CD4-positive, CD25-positive, alpha-beta regulatory T cell (primary cell): Measurements from ENCODE around the gene RBFOX2. TPM values are rescaled to one million over a fixed set of nuclear protein-coding genes. Genes with fewer than 3 reads are reported as not detected.

Experiments used
- ATAC-seq, 2 donors: fragments of 150-1000 bp; cut with Tn5 transposase; one replicate each; pipeline ENCODE4 v1.10.0; 2021; ENCODE audit warnings: low read depth in 2 of 2, moderate number of reproducible peaks in 2 of 2, moderate library complexity in 1 of 2
- DNase-seq, 3 donors: peaks; one replicate each; pipeline versions ENCODE4 v3.0.0 to v3.0.0-alpha.2; 2012 to 2022; ENCODE audit warnings: mixed read lengths in 1 of 3
- H3K27ac ChIP-seq: one replicate; pipeline ENCODE4 v1.7.0; 2013; ENCODE audit warnings: mild to moderate bottlenecking, low read length; ENCODE audit not compliant: insufficient read depth, poor library complexity, severe bottlenecking
- H3K27me3 ChIP-seq: one replicate; pipeline ENCODE4 v1.7.0; 2013; ENCODE audit warnings: low read length; ENCODE audit not compliant: control insufficient read depth, insufficient read depth
- H3K36me3 ChIP-seq: one replicate; pipeline ENCODE4 v1.7.0; 2013; ENCODE audit warnings: mild to moderate bottlenecking, low read length, moderate library complexity; ENCODE audit not compliant: control insufficient read depth, insufficient read depth
- H3K4me1 ChIP-seq: 2 replicates; pipeline ENCODE4 v1.7.0; 2013; ENCODE audit warnings: mild to moderate bottlenecking, low read length; ENCODE audit not compliant: insufficient read depth, control insufficient read depth, poor library complexity, severe bottlenecking
- H3K4me3 ChIP-seq: one replicate; pipeline ENCODE4 v1.7.0; 2013; ENCODE audit warnings: low read depth, mild to moderate bottlenecking, low read length, moderate library complexity
- H3K9me3 ChIP-seq, 2 experiments: 1 replicate in 1 of 2; 2 replicates in 1 of 2; pipeline ENCODE4 v1.7.0; 2013; ENCODE audit warnings: low read length in 2 of 2, mild to moderate bottlenecking in 1 of 2, moderate library complexity in 1 of 2; ENCODE audit not compliant: control insufficient read depth in 2 of 2
- H3K27ac Mint-ChIP-seq, 3 donors: one replicate each; pipeline ENCODE4 v1.8.0; 2020 to 2022; ENCODE audit warnings: mild to moderate bottlenecking in 3 of 3, mixed read lengths in 3 of 3, moderate library complexity in 2 of 3
- H3K27me3 Mint-ChIP-seq: one replicate; pipeline ENCODE4 v1.8.0; 2022; ENCODE audit warnings: mild to moderate bottlenecking, mixed read lengths
- H3K36me3 Mint-ChIP-seq: one replicate; pipeline ENCODE4 v1.8.0; 2020; ENCODE audit warnings: mixed read lengths
- H3K4me1 Mint-ChIP-seq, 4 donors: one replicate each; pipeline ENCODE4 v1.8.0; 2020 to 2022; ENCODE audit warnings: mixed read lengths in 4 of 4, mild to moderate bottlenecking in 1 of 4
- H3K4me3 Mint-ChIP-seq, 4 donors: one replicate each; pipeline ENCODE4 v1.8.0; 2020 to 2022; ENCODE audit warnings: mild to moderate bottlenecking in 4 of 4, mixed read lengths in 4 of 4, moderate library complexity in 3 of 4
- H3K9me3 Mint-ChIP-seq, 7 donors: one replicate each; pipeline ENCODE4 v1.8.0; 2020 to 2022; ENCODE audit warnings: mixed read lengths in 7 of 7, mild to moderate bottlenecking in 3 of 7, moderate library complexity in 2 of 7
- polyA plus RNA-seq, 4 donors: library from polyadenylated mRNA; unstranded; fragments of 300-500 nt; fragmentation: Illumina TruSeq; gene quantifications; one replicate each; pipeline ENCODE4 v1.2.3, GENCODE V29; 2021
- total RNA-seq: library from RNA; stranded (reverse); gene quantifications from one replicate; pipeline ENCODE4 v1.2.3, GENCODE V29; 2022

Gene RBFOX2
- total and polyA plus RNA-seq, 5 donors from 2014 or later: 0.25 to 0.52 TPM; not detected in 3

DNA sequence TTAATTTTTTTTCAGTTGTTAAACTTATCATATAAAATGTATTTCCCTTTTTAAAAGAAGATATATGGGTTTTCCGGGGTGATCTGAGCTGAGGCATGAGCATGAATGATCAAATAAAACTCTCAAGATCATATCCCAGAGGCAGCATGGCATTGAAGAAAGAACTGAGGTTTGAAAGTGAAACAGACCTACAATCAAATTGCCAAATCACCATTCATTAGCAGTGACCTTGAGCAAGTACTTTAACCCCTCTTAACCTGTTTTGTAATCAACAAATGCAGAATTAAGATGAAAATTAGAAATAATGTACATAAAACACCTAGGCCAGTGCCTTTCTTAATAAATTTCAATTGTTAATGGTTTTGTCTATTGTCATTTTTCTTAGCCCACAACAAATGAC, 116.0 kb downstream of the RBFOX2 start:
- Mint-ChIP-seq H3K36me3 (no peaks in the 10 kb centered on the region), H3K4me1 (peaks cover 0 to 11% (median 0%) of the 10 kb centered on the region in 4 donors), H3K27me3 (peaks cover 23% of the 10 kb centered on the region), H3K4me3 (no peak overlapping the region), H3K27ac (no peak overlapping the region), H3K9me3 (no peaks in the 10 kb centered on the region)
- ATAC-seq: no peak
- Histone ChIP-seq H3K4me3 (no peak overlapping the region), H3K9me3 (no peaks in the 10 kb centered on the region), H3K36me3 (no peaks in the 10 kb centered on the region), H3K27me3 (peaks cover 6% of the 10 kb centered on the region), H3K4me1 (no peaks in the 10 kb centered on the region), H3K27ac (no peak overlapping the region)
- no peak for DNase-seq

DNA sequence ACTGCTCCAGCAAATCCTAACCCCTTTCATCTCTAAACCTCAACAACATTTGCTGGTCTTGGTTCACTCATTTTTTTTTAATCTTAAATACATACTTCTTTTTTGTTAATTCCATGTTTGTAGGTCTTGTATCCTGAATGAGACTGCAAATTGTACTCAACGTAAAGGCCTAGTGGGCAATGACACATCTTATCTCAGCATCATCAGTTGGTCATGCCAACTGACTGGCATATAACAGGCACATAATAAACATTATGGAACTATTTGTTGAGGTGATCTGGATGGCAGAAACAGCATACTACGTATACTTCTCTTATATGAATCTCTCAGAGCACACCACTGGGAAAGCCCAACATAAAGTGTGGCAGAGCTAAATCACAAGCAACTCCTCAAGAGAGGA, 116.7 kb downstream of the RBFOX2 start:
- no peak overlapping the region for H3K27ac ChIP-seq
- peaks cover 6% of the 10 kb centered on the region for H3K27me3 ChIP-seq
- H3K9me3 Mint-ChIP-seq: no peaks in the 10 kb centered on the region
- H3K27me3 Mint-ChIP-seq: peaks cover 23% of the 10 kb centered on the region
- no peak overlapping the region for H3K27ac Mint-ChIP-seq
- no peak overlapping the region for H3K4me3 ChIP-seq
- H3K4me1 Mint-ChIP-seq: peaks cover 0 to 11% (median 0%) of the 10 kb centered on the region in 4 donors
- no peaks in the 10 kb centered on the region for H3K36me3 Mint-ChIP-seq
- no peaks in the 10 kb centered on the region for H3K36me3 ChIP-seq
- ATAC-seq (no peak), DNase-seq (no peak)
- no peaks in the 10 kb centered on the region for H3K9me3 ChIP-seq
- no peak overlapping the region for H3K4me3 Mint-ChIP-seq
- no peaks in the 10 kb centered on the region for H3K4me1 ChIP-seq

DNA sequence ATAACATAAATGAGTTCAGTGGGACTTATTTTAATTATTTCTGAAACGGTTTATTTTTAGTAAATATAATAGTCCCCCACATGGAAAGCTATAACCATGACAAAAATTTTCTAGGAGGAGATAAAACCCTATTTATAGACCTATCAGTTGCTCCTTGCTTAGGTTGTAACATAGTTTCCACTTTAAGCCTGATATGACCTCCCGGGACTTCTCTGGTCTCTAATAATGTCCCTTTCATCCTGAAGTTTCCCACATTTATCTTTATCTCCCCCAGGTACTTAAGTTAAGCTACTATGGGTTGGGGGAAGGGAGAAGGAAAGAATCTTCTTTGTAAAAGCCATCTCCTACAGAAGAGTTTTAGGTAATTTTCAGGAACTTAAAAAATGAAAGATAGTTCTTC, 117.7 kb downstream of the RBFOX2 start:
- no peaks in the 10 kb centered on the region for H3K36me3 ChIP-seq
- no peak overlapping the region for H3K27ac ChIP-seq
- no peaks in the 10 kb centered on the region for H3K9me3 Mint-ChIP-seq
- H3K36me3 Mint-ChIP-seq: no peaks in the 10 kb centered on the region
- no peaks in the 10 kb centered on the region for H3K4me1 ChIP-seq
- no peaks in the 10 kb centered on the region for H3K9me3 ChIP-seq
- H3K4me3 Mint-ChIP-seq: no peak overlapping the region
- H3K27me3 Mint-ChIP-seq: peaks cover 23% of the 10 kb centered on the region
- H3K27me3 ChIP-seq: peaks cover 6% of the 10 kb centered on the region
- peaks cover 0 to 11% (median 0%) of the 10 kb centered on the region in 4 donors for H3K4me1 Mint-ChIP-seq
- no peak overlapping the region for H3K27ac Mint-ChIP-seq
- no peak for ATAC-seq
- H3K4me3 ChIP-seq: no peak overlapping the region
- no peak for DNase-seq

DNA sequence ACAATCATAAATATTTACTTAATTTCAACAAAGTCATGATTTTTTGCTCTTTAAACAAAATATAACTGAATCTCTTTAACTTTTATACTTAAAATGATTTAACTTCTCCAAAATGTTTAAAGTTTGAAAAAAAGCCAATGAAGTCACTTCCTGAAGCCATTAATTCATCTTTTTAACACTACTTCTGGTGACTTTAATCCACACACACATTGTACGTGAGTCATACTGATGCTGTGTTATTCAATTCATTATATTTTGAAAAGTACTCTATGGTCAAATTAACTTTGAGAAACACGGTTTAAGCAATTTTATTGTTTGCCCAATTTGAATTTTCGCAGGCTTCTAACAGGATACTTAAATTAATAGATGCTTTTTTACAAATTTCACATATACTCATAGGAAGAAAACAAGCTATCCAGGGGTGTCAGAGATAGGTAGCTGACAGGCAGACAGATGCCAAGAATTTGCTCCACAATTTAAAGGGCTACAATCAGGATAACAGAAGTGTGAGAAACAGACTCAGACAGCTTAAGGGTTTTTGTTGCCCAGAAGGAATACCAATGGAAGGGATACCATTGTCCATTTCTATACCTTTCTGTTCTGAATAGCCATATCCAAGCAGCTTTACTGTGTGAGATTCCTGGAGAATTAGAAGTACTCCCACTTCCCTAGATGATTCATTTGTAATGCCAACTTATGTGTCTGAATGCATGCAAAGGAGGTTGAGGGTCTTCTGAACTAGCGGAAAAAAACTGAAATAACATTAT, 118.4 kb downstream of the RBFOX2 start:
- Histone ChIP-seq H3K27me3 (peaks cover 6% of the 10 kb centered on the region), H3K9me3 (no peaks in the 10 kb centered on the region), H3K27ac (no peak overlapping the region), H3K36me3 (no peaks in the 10 kb centered on the region), H3K4me1 (no peaks in the 10 kb centered on the region), H3K4me3 (no peak overlapping the region)
- H3K27ac Mint-ChIP-seq: no peak overlapping the region
- H3K9me3 Mint-ChIP-seq: no peaks in the 10 kb centered on the region
- peaks cover 23% of the 10 kb centered on the region for H3K27me3 Mint-ChIP-seq
- H3K4me3 Mint-ChIP-seq: no peak overlapping the region
- no peaks in the 10 kb centered on the region for H3K36me3 Mint-ChIP-seq
- H3K4me1 Mint-ChIP-seq: peaks cover 0 to 6% (median 0%) of the 10 kb centered on the region in 4 donors
- ATAC-seq (no peak), DNase-seq (no peak)

DNA sequence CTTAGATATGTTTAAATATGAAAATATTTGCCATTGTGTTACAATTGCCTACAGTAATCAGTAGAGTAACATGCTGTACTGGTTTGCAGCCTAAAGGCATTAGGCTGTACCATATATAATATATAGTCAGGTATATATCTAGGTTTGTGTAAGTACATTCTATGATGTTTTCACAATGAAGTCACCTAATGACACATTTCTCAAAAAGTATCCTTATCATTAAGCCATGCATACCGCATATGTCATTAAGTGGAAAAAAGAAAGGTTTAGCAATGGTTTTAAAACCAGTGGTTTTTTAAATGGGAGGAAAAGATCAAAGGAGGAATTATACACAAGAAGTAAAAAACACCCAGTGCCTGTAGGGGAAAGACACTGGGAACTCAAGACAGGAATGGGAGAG, 122.7 kb downstream of the RBFOX2 start:
- DNase-seq (no peak), ATAC-seq (no peak)
- Histone ChIP-seq H3K27me3 (peaks cover 3% of the 10 kb centered on the region), H3K4me3 (no peak overlapping the region), H3K27ac (no peak overlapping the region), H3K4me1 (peaks cover 4% of the 10 kb centered on the region), H3K9me3 (no peaks in the 10 kb centered on the region), H3K36me3 (no peaks in the 10 kb centered on the region)
- Mint-ChIP-seq H3K4me1 (peaks cover 0 to 9% (median 3%) of the 10 kb centered on the region in 4 donors), H3K27me3 (peaks cover 11% of the 10 kb centered on the region), H3K4me3 (no peak overlapping the region), H3K27ac (no peak overlapping the region), H3K9me3 (no peaks in the 10 kb centered on the region), H3K36me3 (no peaks in the 10 kb centered on the region)

DNA sequence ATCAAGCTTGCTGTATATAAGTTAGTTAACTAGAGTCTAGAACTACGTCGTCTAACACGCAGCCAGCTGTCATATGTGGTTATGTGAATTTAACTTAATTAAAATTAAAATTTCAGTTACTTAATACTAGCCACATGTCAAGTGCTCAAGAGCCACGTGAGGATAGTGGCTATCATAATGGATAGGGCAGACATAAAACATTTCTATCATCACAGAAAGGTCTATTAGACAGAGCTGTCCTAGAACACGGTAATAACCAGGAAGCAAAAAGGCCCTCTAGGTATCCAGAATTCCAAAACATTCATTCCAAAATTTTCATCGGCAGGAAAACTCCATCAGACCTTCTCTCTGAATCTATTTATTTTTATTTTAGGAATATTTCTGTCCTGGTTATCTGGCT, 123.9 kb downstream of the RBFOX2 start:
- Histone ChIP-seq H3K36me3 (no peaks in the 10 kb centered on the region), H3K27ac (no peak overlapping the region), H3K4me3 (no peak overlapping the region), H3K4me1 (peaks cover 9% of the 10 kb centered on the region), H3K9me3 (no peaks in the 10 kb centered on the region), H3K27me3 (peaks cover 3% of the 10 kb centered on the region)
- H3K27me3 Mint-ChIP-seq: peaks cover 10% of the 10 kb centered on the region
- DNase-seq (no peak), ATAC-seq (no peak)
- H3K4me1 Mint-ChIP-seq: peaks cover 0 to 18% (median 8%) of the 10 kb centered on the region in 4 donors
- H3K9me3 Mint-ChIP-seq: no peaks in the 10 kb centered on the region
- H3K4me3 Mint-ChIP-seq: no peak overlapping the region
- H3K27ac Mint-ChIP-seq: no peak overlapping the region
- H3K36me3 Mint-ChIP-seq: no peaks in the 10 kb centered on the region

DNA sequence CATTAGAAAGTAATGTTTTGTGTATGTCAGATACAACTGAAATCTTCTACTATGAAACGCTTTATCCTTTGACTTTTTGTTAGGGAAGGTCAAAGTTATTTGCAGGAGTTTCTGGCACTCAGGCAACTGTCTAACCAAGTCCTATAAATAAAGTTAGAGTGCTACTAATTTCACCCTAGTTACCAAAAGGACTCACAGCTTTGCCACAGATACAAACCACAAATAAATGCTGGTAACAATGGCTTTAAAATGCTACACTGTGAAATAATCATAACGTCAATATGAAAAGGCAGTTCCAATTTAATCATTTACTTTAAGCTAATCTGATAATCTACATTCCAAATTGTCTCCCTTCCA, 124.3 kb downstream of the RBFOX2 start:
- DNase-seq (no peak), ATAC-seq (no peak)
- Mint-ChIP-seq H3K4me1 (peaks cover 0 to 18% (median 8%) of the 10 kb centered on the region in 4 donors), H3K4me3 (no peak overlapping the region), H3K9me3 (no peaks in the 10 kb centered on the region), H3K36me3 (no peaks in the 10 kb centered on the region), H3K27ac (no peak overlapping the region), H3K27me3 (peaks cover 10% of the 10 kb centered on the region)
- Histone ChIP-seq H3K27ac (no peak overlapping the region), H3K4me1 (peaks cover 9% of the 10 kb centered on the region), H3K9me3 (no peaks in the 10 kb centered on the region), H3K4me3 (no peak overlapping the region), H3K36me3 (no peaks in the 10 kb centered on the region), H3K27me3 (peaks cover 3% of the 10 kb centered on the region)
